ENCODE results near the gene C1QC.

- TF ChIP-seq POLR2A (IDR thresholded peaks at IDR 0.05; ENCODE audit: borderline replicate concordance, extremely low read depth, insufficient read depth, insufficient read length) (no peak), CTCF (IDR thresholded peaks at IDR 0.05 in 2 of 3, conservative IDR thresholded peaks at IDR 0.05 in 1 of 3; ENCODE audit: borderline replicate concordance in 1 of 3, insufficient read depth in 1 of 3, low read depth in 2 of 3, low read length in 2 of 3) (no peak), EZH2 (IDR thresholded peaks at IDR 0.05) (no peak), REST (IDR thresholded peaks at IDR 0.05; ENCODE audit: low read depth) (no peak), POLR2AphosphoS5 (IDR thresholded peaks at IDR 0.05; ENCODE audit: low read depth, low read length) (no peak), ELF1 (IDR thresholded peaks at IDR 0.05; ENCODE audit: borderline replicate concordance, low read depth) (no peak), ZFX (IDR thresholded peaks at IDR 0.05) (no peak), FOSL1 (IDR thresholded peaks at IDR 0.05; ENCODE audit: low read depth) (no peak), JUND (IDR thresholded peaks at IDR 0.05) (no peak), ATF3 (IDR thresholded peaks at IDR 0.05) (no peak), EZH2phosphoT487 (IDR thresholded peaks at IDR 0.05; ENCODE audit: borderline replicate concordance) (no peak), MAX (IDR thresholded peaks at IDR 0.05) (no peak), ZNF274 (IDR thresholded peaks at IDR 0.05; ENCODE audit: low read depth, low read length) (no peak)
Observed at GRCh38 chr1:22677931-22678896, 34.8 kb downstream of the C1QC start.
